Endothelial cell of umbilical vein (primary cell): Measurements from ENCODE around the gene COL17A1. TPM values are rescaled to one million over a fixed set of nuclear protein-coding genes. Genes with fewer than 3 reads are reported as not detected.
A peak's percentile ranks its signal among the peaks of the same experiment; 100 is the strongest.

Source experiments
- BruUV-seq: library from RNA; stranded (reverse); fragments of 400-500 nt; replicated peaks from 2 replicates; lab custom pipeline; 2021; lab: Mats Ljungman, UMichigan
- CTCF ChIA-PET: fragments of 300-600, 350-600 bp; sonication (Branson Sonifier 250); formaldehyde crosslinking; loops from one replicate; lab custom pipeline; 2021; ENCODE audit warnings: antibody characterized with exemption, inconsistent platforms; lab: Charles Lee
- POLR2A ChIA-PET: fragments of 300-600, 350-600 bp; sonication (Branson Sonifier 250); formaldehyde crosslinking; loops from one replicate; lab custom pipeline; 2021; ENCODE audit warnings: antibody characterized with exemption, inconsistent platforms; lab: Charles Lee
- DNase-seq: peaks from one replicate; pipeline ENCODE4 v3.0.0-alpha.2; 2011; ENCODE audit warnings: low read depth, low spot score
- FAIRE-seq: peaks from 2 replicates; lab custom pipeline; 2011; peaks lifted over from hg19 to GRCh38; lab: Jason Lieb, UNC
- H2AFZ ChIP-seq: 2 replicates; pipeline ENCODE4 v1.6.0; 2012; ENCODE audit warnings: low read depth, low read length, control low read depth, inconsistent platforms
- H3K27ac ChIP-seq: 2 replicates; pipeline ENCODE4 v1.5.1; 2011; ENCODE audit warnings: low read depth, mild to moderate bottlenecking, control low read depth, low read length, moderate library complexity; ENCODE audit not compliant: insufficient read depth
- H3K27me3 ChIP-seq, 2 experiments: 2 replicates each; pipeline versions ENCODE4 v1.6.0 to v1.6.1; 2011; ENCODE audit warnings: low read length in 2 of 2, mixed read lengths in 1 of 2; ENCODE audit not compliant: control insufficient read depth in 2 of 2, insufficient read depth in 2 of 2
- H3K36me3 ChIP-seq, 2 experiments: 2 replicates in 1 of 2; 3 replicates in 1 of 2; pipeline ENCODE4 v1.5.1; 2011; ENCODE audit warnings: low read length in 2 of 2, mild to moderate bottlenecking in 1 of 2, moderate library complexity in 1 of 2; ENCODE audit not compliant: control insufficient read depth in 2 of 2, insufficient read depth in 2 of 2; ENCODE audit errors: extremely low read depth in 1 of 2
- H3K4me1 ChIP-seq: 3 replicates; pipeline ENCODE4 v1.5.1; 2011; ENCODE audit warnings: mild to moderate bottlenecking, low read length; ENCODE audit not compliant: control insufficient read depth, insufficient read depth; ENCODE audit errors: extremely low read depth
- H3K4me2 ChIP-seq: 2 replicates; pipeline ENCODE4 v1.6.1; 2011; ENCODE audit warnings: low read length, control low read depth, mixed read lengths; ENCODE audit not compliant: insufficient read depth
- H3K4me3 ChIP-seq, 3 experiments: fragments of 200-600 bp in 1 of 3; sonication (generic), shearing (Covaris generic) in 1 of 3; replicated peaks in 1 of 3; 2 replicates each; pipeline ENCODE4 v1.5.1; 2011 to 2016; ENCODE audit warnings: control low read depth in 3 of 3, low read length in 3 of 3, mild to moderate bottlenecking in 2 of 3, inconsistent platforms in 1 of 3, low read depth in 1 of 3, moderate library complexity in 1 of 3; ENCODE audit not compliant: insufficient read depth in 1 of 3
- H3K79me2 ChIP-seq: 2 replicates; pipeline ENCODE4 v1.6.0; 2012; ENCODE audit warnings: low read length, inconsistent platforms; ENCODE audit not compliant: control insufficient read depth, insufficient read depth
- H3K9ac ChIP-seq: replicated peaks from 2 replicates; pipeline ENCODE3; 2011; ENCODE audit warnings: low read length, control low read depth; ENCODE audit not compliant: insufficient read depth; ENCODE audit errors: extremely low read depth
- H3K9me1 ChIP-seq: replicated peaks from 3 replicates; pipeline ENCODE4 v1.6.0; 2011; ENCODE audit warnings: mild to moderate bottlenecking, low read length; ENCODE audit not compliant: control insufficient read depth, insufficient read depth; ENCODE audit errors: extremely low read depth
- H3K9me3 ChIP-seq: replicated peaks from 2 replicates; pipeline ENCODE4 v1.5.1; 2012; ENCODE audit warnings: low read length, inconsistent platforms; ENCODE audit not compliant: control insufficient read depth, insufficient read depth
- H4K20me1 ChIP-seq: replicated peaks from 2 replicates; pipeline ENCODE3; 2011; ENCODE audit warnings: mild to moderate bottlenecking, low read length; ENCODE audit not compliant: control insufficient read depth, insufficient read depth; ENCODE audit errors: extremely low read depth
- EZH2 ChIP-seq: IDR thresholded peaks from 2 replicates; pipeline ENCODE4 v1.6.1; 2012; ENCODE audit warnings: borderline replicate concordance, low read depth, mild to moderate bottlenecking, moderate library complexity, low read length, inconsistent platforms; ENCODE audit not compliant: severe bottlenecking
- FOS ChIP-seq: IDR thresholded peaks from 2 replicates; pipeline ENCODE4 v1.6.1; 2011; ENCODE audit warnings: mild to moderate bottlenecking, low read length, moderate library complexity, borderline replicate concordance; ENCODE audit not compliant: insufficient read depth
- GATA2 ChIP-seq: IDR thresholded peaks from 2 replicates; pipeline ENCODE4 v1.7.0; 2011; ENCODE audit warnings: low read depth, mild to moderate bottlenecking, moderate library complexity, mixed read lengths, low read length; ENCODE audit not compliant: insufficient read length, insufficient read depth
- JUN ChIP-seq: IDR thresholded peaks from 2 replicates; pipeline ENCODE4 v1.6.1; 2011; ENCODE audit warnings: borderline replicate concordance, low read depth; ENCODE audit not compliant: insufficient read length, insufficient read depth
- MAX ChIP-seq: IDR thresholded peaks from 2 replicates; pipeline ENCODE4 v1.6.1; 2011; ENCODE audit not compliant: insufficient read depth, insufficient read length
- MYC ChIP-seq: IDR thresholded peaks from one replicate; pipeline ENCODE4 v1.6.1; 2011; ENCODE audit warnings: mild to moderate bottlenecking, low read depth, low read length
- POLR2A ChIP-seq: IDR thresholded peaks from 2 replicates; pipeline ENCODE4 v1.6.1; 2012; ENCODE audit warnings: low read depth, mild to moderate bottlenecking, control low read depth, low read length
- POLR2AphosphoS5 ChIP-seq: IDR thresholded peaks from 2 replicates; pipeline ENCODE4 v1.6.1; 2012; ENCODE audit warnings: low read depth, mild to moderate bottlenecking, control low read depth, low read length, moderate library complexity; ENCODE audit not compliant: insufficient read depth
- dilution Hi-C: fragments of 300-500 bp; cut with MboI; formaldehyde crosslinking; loops from one replicate; pipeline ENCODE4 v1.15.0; 2019; ENCODE audit warnings: low sequenced_read_pairs; ENCODE audit not compliant: extremely low pct_ligation_motif_present
- intact Hi-C: fragments of 100-400 bp; cut with micrococcal nuclease; formaldehyde crosslinking; loops from one replicate; pipeline ENCODE4 v1.10.0; 2022
- polyA plus RNA-seq, 4 experiments: library from polyadenylated mRNA; depleted of rRNA in 3 of 4; stranded (reverse) in 3 of 4; unstranded in 1 of 4; fragments of >200 nt; gene quantifications; 2 replicates each; pipeline versions ENCODE4 v1.2.1 to v1.2.3, GENCODE V29; 2011 to 2012; ENCODE audit warnings: missing spikeins in 1 of 4
- total RNA-seq: library from RNA; stranded (reverse); gene quantifications from 2 replicates; pipeline ENCODE4 v1.2.3, GENCODE V29; 2021
- TF ChIP-seq, protein P1 (sequence below), 2 donors: IDR thresholded peaks; 1 replicate in 1 of 2; 2 replicates in 1 of 2; pipeline ENCODE4 v1.5.1; 2011; ENCODE audit warnings: low read length in 2 of 2, mild to moderate bottlenecking in 2 of 2, moderate library complexity in 2 of 2, control low read depth in 1 of 2, inconsistent platforms in 1 of 2, low read depth in 1 of 2; ENCODE audit not compliant: insufficient read depth in 1 of 2; ENCODE audit errors: extremely low read depth in 1 of 2

Gene COL17A1
- total and polyA plus RNA-seq, 2 donors (not counting 3 experiments of a cell fraction or from before 2014, with no cell fraction given) = 0.57 to 1.3 TPM

- Histone ChIP-seq H3K4me2 (peak overlapping the region; percentile 60), H3K79me2 (no peaks in the 10 kb centered on the region), H3K4me3 (no peak overlapping the region), H3K27me3 (no peaks in the 10 kb centered on the region), H3K9me3 (no peaks in the 10 kb centered on the region), H3K9me1 (no peaks in the 10 kb centered on the region), H2AFZ (no peak overlapping the region), H3K4me1 (peaks cover 38% of the 10 kb centered on the region), H4K20me1 (no peaks in the 10 kb centered on the region), H3K9ac (no peak overlapping the region), H3K27ac (peak overlapping the region; percentile 74), H3K36me3 (no peaks in the 10 kb centered on the region)
- peak; percentile 55 for TF ChIP-seq JUN
- no peak for TF ChIP-seq POLR2A
- peak; percentile 97 for TF ChIP-seq FOS
- peak; percentile 83 for TF ChIP-seq GATA2
- TF ChIP-seq POLR2AphosphoS5 = peak; percentile 59
- TF ChIP-seq EZH2 = no peak
- TF ChIP-seq MAX = no peak
- TF ChIP-seq, protein P1, sequence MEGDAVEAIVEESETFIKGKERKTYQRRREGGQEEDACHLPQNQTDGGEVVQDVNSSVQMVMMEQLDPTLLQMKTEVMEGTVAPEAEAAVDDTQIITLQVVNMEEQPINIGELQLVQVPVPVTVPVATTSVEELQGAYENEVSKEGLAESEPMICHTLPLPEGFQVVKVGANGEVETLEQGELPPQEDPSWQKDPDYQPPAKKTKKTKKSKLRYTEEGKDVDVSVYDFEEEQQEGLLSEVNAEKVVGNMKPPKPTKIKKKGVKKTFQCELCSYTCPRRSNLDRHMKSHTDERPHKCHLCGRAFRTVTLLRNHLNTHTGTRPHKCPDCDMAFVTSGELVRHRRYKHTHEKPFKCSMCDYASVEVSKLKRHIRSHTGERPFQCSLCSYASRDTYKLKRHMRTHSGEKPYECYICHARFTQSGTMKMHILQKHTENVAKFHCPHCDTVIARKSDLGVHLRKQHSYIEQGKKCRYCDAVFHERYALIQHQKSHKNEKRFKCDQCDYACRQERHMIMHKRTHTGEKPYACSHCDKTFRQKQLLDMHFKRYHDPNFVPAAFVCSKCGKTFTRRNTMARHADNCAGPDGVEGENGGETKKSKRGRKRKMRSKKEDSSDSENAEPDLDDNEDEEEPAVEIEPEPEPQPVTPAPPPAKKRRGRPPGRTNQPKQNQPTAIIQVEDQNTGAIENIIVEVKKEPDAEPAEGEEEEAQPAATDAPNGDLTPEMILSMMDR (IDR thresholded peaks at IDR 0.05; ENCODE audit: extremely low read depth in 1 of 2, insufficient read depth in 1 of 2, low read depth in 1 of 2, low read length in 2 of 2) = no peak
- no peak for TF ChIP-seq MYC
- FAIRE-seq = peak; percentile 89
- dilution Hi-C loops = no loop called here
- ChIA-PET POLR2A (interaction anchor here (0.6 kb wide), 1 partner anchor 125 kb away, joined by 4 read pairs; no protein-coding TSS in a partner anchor), CTCF (interaction anchor here (0.7 to 5.5 kb wide), 9 partner anchors 27 to 336 kb away, joined by 3 to 87 read pairs (median 5); partner anchors contain the start of gene SFR1)
- BruUV-seq = TSS peak; percentile 33
- peak; percentile 76 for DNase-seq
- intact Hi-C loops = loop anchor here (1.0 to 10.0 kb wide), 3 partner anchors 28 to 285 kb away; partner anchors contain the start of gene ITPRIP
Measured at GRCh38 chr10:104049504-104050250, 36.0 kb downstream of the COL17A1 start.
